NCI-H1436 treated with DMSO at 0.1 percent for 48 hours (cell line): ENCODE measurements around the gene ZBTB39.
"Not testable (repeated sequence)": the region's sequence is repeated elsewhere in the genome, so short reads cannot be mapped to it uniquely, and the experiment has no call there.

Source experiments
- DNase-seq: peaks from one replicate; lab custom pipeline; 2025; lab: John Stamatoyannopoulos, UW

The ZBTB39 gene

GRCh38 chr12:56980268-56980667 lies 26.1 kb downstream of the ZBTB39 start:
- DNase-seq = no peak

- DNase-seq = no peak
Measured at GRCh38 chr12:56979628-56980027, 26.7 kb downstream of the ZBTB39 start.

GRCh38 chr12:56978397-56979138 lies 27.8 kb downstream of the ZBTB39 start:
- DNase-seq = no peak

- DNase-seq = not testable (repeated sequence)
Measured at GRCh38 chr12:56977361-56977760, 29.0 kb downstream of the ZBTB39 start.

- not testable (repeated sequence) for DNase-seq
Measured at GRCh38 chr12:56974224-56974623, 32.1 kb downstream of the ZBTB39 start.

- DNase-seq = not testable (repeated sequence)
Measured at GRCh38 chr12:56968910-56969309, 37.4 kb downstream of the ZBTB39 start.

GRCh38 chr12:56965997-56966642 lies 40.2 kb downstream of the ZBTB39 start:
- not testable (repeated sequence) for DNase-seq

GRCh38 chr12:56965124-56965523 lies 41.2 kb downstream of the ZBTB39 start:
- DNase-seq = not testable (repeated sequence)

GRCh38 chr12:56963557-56963956 lies 42.8 kb downstream of the ZBTB39 start:
- DNase-seq = not testable (repeated sequence)

GRCh38 chr12:56962247-56962646 lies 44.1 kb downstream of the ZBTB39 start:
- not testable (repeated sequence) for DNase-seq

GRCh38 chr12:56958422-56958821 lies 47.9 kb downstream of the ZBTB39 start:
- no peak for DNase-seq

- DNase-seq = no peak
Measured at GRCh38 chr12:56957229-56958052, 48.9 kb downstream of the ZBTB39 start, which contains the start of gene RDH16. Gene RDH16 (minus strand): TSS chr12:56957608. CDS start chr12:56957462, 146 bp downstream.

- no peak for DNase-seq
Measured at GRCh38 chr12:56955631-56956256, 50.6 kb downstream of the ZBTB39 start.

- DNase-seq = no peak
Measured at GRCh38 chr12:56954958-56955355, 51.4 kb downstream of the ZBTB39 start.

- no peak for DNase-seq
Measured at GRCh38 chr12:56954057-56954957, 52.0 kb downstream of the ZBTB39 start.

GRCh38 chr12:56953314-56953713 lies 53.0 kb downstream of the ZBTB39 start:
- DNase-seq = no peak

- no peak for DNase-seq
Measured at GRCh38 chr12:56951582-56952339, 54.6 kb downstream of the ZBTB39 start.

- no peak for DNase-seq
Measured at GRCh38 chr12:56948881-56949280, 57.5 kb downstream of the ZBTB39 start.
